NB4 (cell line): ENCODE measurements around the gene RYR3.

Experiments
- DNase-seq: peaks from one replicate; pipeline ENCODE4 v3.0.0; 2010; ENCODE audit warnings: low read depth
- H3K4me3 ChIP-seq: one replicate; pipeline ENCODE4 v1.5.1; 2011; ENCODE audit warnings: mild to moderate bottlenecking, low read depth, low read length, moderate library complexity
- MAX ChIP-seq: IDR thresholded peaks from 2 replicates; pipeline ENCODE4 v1.6.1; 2011; ENCODE audit warnings: low read depth, low read length
- MYC ChIP-seq: IDR thresholded peaks from 2 replicates; pipeline ENCODE4 v1.6.1; 2011; ENCODE audit warnings: low read depth, low read length
- POLR2A ChIP-seq: IDR thresholded peaks from 2 replicates; pipeline ENCODE4 v1.6.1; 2011; ENCODE audit warnings: mild to moderate bottlenecking; ENCODE audit not compliant: insufficient read length; ENCODE audit errors: extremely low read depth
- TF ChIP-seq, protein P1 (sequence below): IDR thresholded peaks from one replicate; pipeline ENCODE4 v1.5.1; 2012; ENCODE audit warnings: low read depth, low read length

RYR3 gene

GRCh38 chr15:33801954-33802353 lies 491.2 kb downstream of the RYR3 start:
- TF ChIP-seq POLR2A (no peak), MAX (no peak), MYC (no peak)
- TF ChIP-seq, protein P1, sequence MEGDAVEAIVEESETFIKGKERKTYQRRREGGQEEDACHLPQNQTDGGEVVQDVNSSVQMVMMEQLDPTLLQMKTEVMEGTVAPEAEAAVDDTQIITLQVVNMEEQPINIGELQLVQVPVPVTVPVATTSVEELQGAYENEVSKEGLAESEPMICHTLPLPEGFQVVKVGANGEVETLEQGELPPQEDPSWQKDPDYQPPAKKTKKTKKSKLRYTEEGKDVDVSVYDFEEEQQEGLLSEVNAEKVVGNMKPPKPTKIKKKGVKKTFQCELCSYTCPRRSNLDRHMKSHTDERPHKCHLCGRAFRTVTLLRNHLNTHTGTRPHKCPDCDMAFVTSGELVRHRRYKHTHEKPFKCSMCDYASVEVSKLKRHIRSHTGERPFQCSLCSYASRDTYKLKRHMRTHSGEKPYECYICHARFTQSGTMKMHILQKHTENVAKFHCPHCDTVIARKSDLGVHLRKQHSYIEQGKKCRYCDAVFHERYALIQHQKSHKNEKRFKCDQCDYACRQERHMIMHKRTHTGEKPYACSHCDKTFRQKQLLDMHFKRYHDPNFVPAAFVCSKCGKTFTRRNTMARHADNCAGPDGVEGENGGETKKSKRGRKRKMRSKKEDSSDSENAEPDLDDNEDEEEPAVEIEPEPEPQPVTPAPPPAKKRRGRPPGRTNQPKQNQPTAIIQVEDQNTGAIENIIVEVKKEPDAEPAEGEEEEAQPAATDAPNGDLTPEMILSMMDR = no peak
- no peak overlapping the region for H3K4me3 ChIP-seq
- no peak for DNase-seq

DNA sequence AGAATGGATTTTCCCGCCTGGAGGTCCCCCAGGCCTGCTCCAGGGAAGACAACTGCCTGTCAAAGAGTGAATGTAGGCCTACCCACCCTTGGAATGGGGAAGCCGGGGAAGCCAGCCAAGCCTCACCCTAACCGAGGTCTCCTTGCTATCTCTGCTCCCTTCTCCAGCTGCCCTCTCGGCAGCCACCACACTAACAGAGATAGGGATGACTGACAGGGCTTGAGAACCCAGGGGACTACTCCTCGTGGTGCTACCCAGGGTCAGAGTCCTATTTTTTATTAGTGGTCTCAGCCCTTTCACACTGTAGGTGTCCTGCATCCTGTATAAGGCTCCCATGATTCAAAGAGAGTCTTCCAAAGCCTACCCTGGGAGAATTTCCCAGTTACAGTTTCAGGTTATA lies 496.9 kb downstream of the RYR3 start:
- no peak overlapping the region for H3K4me3 ChIP-seq
- TF ChIP-seq, protein P1 = no peak
- TF ChIP-seq MYC (no peak), POLR2A (no peak), MAX (no peak)
- no peak for DNase-seq

- peak; percentile 43 for DNase-seq
- no peak overlapping the region for H3K4me3 ChIP-seq
- TF ChIP-seq, protein P1 = no peak
- TF ChIP-seq MYC (no peak), POLR2A (no peak), MAX (no peak)
Measured at GRCh38 chr15:33808720-33809457, 498.1 kb downstream of the RYR3 start.

- H3K4me3 ChIP-seq = no peak overlapping the region
- DNase-seq = no peak
- TF ChIP-seq POLR2A (no peak), MYC (no peak), MAX (no peak)
- TF ChIP-seq, protein P1 = no peak
Measured at GRCh38 chr15:33810073-33810595, 499.4 kb downstream of the RYR3 start.

DNA sequence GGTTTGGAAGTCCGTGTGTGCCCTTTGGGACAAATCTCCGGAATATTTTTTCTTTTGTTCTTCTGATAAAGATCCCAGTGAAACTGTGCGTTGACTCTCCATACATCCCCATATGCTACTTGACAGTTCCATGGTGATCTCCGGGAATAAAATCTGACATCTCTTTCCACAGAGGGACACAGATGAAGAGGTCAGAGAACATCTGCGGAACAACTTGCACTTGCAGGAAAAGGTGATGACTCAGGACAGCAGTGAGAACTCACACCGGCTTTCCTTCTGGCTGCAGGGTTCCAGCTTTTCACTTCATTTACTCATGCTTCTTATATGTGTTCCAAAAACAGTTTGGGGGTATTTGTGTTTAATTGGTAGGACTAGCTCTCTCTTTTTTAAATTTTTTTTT lies 500.0 kb downstream of the RYR3 start:
- no peak for DNase-seq

More for the DNA sequence above, 500.0 kb downstream of the RYR3 start:
- no peak overlapping the region for H3K4me3 ChIP-seq
- no peak for TF ChIP-seq MYC
- TF ChIP-seq, protein P1 = no peak
